Stimulated activated naive CD4-positive, alpha-beta T cell treated with Interleukin-2 at 50 U/mL for 16 hours (primary cell): ENCODE data around the gene ZBTB8OS.
"Not testable (repeated sequence)": the region's sequence is repeated elsewhere in the genome, so short reads cannot be mapped to it uniquely, and the experiment has no call there.

ENCODE experiments used
- DNase-seq: peaks from one replicate; lab custom pipeline; 2025; lab: John Stamatoyannopoulos, UW

Gene ZBTB8OS

DNA sequence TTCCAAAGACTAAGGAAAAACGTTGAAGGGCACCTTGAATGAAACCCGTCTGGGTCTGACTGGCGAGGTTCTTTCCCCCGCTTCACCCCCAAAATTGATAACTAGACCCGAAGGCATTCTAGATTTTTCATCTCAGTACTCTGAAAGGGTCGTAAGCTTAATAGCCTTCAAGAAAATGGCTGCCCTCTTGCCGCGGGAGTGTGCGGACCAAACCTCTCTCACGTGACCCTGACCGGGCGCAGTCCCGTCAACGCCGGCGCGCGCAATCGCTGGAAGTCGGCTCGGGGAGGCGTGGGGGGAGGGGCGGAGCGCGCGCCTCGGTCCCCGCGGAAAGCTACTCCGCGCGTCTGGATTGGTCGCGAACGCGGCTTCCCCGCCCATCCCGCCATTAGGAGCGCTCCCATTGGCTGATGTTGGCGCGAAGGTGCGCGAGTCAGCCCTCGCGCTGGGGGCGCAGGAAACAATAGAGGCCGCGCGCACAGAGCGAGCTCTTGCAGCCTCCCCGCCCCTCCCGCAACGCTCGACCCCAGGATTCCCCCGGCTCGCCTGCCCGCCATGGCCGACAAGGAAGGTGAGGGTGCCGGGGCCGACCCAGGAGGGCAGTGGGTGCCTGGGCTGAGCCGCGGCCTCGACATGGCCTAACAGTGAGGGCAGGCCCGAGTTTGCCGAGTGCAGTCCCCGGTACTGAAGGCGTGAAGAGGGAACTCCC is 556 bp upstream of the ZBTB8OS start, which contains the start of gene RBBP4:
TSS of gene RBBP4 (plus strand) at position 457 of the 709 bp plus-strand sequence. CDS start at position 556, 99 bp downstream.
- DNase-seq, result peak; percentile 97

DNA sequence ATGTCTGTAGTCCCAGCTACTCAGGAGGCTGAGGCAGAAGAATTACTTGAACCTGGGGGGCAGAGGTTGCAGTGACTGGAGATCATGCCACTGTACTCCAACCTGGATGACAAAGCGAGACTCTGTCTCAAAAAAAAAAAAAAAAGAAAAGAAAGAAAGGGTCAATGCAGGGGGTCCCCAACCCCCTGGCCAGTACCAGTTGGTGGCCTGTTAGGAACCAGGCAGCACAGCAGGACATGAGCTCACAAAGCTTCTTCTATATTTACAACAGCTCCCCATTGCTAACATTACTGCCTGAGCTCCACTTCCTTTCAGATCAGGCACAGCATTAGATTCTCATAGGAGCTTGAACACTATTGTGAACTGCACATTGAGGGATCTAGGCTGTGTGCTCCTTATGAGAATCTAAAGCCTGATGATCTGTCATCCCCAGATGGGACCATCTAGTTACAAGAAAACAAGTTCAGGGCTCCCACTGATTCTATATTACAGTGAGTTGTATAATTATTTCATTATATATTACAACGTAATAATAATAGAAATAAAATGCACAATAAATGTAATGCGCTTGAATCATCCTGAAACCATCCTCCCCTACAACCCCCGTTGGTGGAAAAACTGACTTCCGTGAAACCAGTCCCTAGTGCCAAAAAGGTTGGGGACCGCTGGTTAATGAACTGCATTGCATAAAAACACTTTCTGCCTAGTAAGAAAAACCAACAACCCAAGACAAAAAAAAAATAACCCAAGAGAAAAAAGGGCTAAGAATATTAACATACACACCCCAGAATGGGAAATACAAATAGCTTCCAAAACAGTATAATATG is 2.8 kb downstream of the ZBTB8OS start:
- peak; percentile 27 for DNase-seq

DNA sequence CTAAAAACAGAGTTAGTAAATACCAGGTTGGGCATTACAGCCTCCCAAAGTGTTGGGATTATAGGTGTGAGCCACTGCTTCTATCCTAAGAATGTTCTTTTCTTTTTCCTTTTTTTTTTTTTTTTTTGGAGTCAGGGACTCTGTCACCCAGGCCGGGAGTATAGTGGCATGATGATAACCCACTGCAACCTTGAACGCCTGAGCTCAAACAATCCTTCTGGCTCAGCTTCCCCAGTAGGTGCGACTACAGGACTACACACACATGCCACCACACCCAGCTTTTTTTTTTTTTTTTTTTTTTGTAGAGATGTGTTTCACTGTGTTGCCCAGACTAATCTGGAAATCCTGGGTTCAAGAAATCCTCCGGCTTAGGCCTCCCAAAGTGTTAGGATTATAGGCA is 5.9 kb downstream of the ZBTB8OS start:
- no peak for DNase-seq

DNA sequence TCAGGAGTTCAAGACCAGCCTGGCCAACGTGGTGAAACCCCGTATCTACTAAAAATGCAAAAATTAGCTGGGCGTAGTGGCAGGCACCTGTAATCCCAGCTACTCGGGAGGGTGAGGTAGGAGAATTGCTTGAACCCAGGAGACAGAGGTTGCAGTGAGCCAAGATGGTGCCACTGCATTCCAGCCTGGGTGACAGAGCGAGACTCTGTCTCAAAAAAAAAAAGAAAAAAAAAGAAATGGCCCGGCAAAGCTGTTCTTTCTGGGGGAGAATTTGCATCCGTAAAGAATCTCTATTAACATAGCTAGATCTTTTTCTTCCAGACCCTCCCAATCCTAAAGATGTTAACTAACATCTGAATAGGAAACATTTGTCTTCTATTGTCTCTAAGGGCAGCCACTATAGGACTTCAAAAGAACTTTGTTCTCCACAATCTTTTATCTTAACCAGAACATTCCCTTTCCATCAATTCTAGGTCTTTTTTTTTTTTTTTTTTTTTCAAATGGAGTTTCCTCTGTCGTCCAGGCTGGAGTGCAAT is 8.0 kb downstream of the ZBTB8OS start:
- DNase-seq, result not testable (repeated sequence)

DNA sequence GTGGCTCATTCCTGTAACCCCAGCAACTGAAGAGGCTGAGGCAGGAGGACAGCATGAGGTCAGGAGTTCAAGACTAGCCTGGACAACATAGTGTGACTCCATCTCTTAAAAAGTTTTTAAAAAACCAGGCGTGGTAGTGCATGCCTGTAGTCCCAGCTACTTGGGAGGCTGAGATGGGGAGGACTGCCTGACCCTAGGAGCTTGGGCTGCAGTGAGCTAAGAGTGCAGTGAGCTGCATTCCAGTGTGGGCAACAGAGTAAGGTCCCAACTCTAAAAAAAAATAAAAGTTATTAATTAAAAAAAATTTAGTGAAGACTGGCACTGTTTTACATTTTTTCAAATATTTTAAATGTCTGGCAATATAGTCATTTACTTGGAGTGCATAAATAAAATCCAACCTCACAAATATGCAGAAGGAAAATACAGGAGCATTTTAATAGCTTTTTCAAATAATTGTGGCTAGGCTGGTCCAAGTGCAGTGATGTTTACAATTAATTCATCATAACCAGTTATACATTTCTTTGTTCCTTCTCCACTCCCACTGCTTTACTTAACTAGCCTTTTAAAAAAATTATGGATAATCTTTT is 10.8 kb downstream of the ZBTB8OS start:
- DNase-seq, result no peak

DNA sequence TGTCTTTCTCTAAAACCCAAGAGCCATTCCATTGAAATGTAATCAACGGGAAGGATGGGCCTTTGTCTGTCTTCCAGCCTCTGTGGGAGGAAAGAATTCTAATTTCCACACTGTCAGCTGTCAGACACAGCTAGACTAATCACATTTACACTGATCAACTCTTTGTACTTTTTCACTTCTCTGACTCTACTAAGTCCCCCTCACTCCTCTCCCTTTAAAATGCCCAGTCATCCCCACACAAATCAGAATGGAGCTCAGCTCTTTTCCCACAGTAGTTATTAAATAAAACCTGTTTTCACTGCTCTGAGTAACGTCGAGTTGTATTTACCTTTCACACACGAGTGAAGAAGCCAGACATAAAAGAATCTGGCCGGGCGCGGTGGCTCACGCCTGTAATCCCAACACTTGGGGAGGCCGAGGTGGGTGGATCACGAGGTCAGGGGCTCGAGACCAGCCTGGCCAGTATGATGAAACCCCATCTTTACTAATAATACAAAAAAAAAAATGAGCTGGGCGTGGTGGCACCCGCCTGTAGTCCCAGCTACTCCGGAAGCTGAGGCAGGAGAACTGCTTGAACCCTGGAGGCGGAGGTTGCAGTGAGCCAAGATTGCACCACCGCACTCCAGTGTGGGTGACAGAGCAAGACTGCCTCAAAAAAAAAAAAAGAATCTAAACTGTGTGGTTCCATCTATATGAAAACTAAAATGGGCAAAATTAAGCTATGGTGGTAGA is 13.3 kb downstream of the ZBTB8OS start:
- DNase-seq, result no peak

DNA sequence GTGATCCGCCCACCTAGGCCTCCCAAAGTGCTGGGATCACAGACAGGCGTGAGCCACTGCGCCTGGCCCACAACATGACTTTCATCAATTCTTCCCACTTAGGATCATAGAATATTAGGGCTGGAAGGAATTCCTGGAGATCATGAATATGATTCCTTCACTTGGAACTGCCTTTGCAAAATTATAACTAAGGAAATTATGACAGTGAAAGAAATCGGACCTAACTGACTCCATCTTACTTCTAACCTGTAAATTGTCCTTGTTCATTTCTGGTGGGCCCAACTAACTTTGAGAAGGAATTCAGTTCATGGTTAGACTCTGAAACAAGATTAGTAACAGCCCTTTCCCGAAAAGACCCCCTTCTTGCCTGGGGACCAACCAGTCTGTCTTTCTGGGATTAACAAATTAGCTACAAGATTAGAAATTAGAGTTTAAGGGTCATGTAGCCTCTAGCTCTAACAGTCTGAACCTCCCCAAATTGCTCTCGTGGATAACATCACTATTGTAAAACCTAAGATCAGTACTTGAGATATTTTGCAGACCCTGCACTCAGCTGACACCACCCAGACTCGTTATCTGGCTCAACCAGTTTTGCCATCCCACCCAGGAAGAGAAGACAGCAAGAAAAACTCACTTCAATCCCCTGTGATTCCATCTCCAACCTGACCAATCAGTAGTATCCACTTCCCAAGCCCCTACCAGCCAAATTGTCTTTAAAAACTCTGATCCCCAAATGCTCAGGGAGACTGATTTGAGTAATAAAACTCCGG is 14.7 kb downstream of the ZBTB8OS start:
- no peak for DNase-seq

DNA sequence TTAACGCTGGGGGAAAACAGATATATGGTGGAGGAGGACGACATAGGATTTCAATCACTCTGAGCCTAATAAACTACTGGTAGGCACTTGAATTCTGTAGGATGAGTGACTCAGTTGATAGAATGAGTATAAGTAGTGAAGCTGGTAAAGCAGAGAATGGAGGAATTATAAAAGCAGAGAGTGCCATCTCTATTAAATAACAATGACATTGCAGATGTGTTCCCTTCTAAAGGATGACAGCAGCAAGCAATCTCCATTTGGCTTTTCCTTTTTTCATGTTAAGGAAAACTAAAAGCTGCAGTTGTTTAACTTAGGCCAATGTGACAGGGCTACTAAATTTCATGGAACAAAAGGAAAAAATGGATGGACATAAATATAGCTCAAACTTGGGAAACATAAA is 17.5 kb downstream of the ZBTB8OS start:
- DNase-seq, result no peak

DNA sequence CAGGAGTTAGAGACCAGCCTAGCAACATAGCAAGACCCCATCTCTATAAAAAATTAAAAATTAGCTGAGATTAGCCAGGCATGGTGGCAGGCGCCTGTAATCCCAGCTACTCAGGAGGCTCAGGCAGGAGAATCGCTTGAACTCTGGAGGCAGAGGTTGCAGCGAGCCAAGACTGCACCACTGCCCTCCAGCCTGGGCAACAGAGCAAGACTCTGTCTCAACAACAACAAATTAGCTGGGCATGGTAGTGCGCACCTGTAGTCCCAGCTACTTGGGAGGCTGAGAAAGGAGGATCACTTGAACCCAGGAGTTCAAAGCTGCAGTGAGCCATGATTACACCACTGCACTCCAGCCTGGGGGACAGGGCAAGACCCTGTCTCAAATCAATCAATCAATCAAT is 20.2 kb downstream of the ZBTB8OS start:
- DNase-seq, result not testable (repeated sequence)

DNA sequence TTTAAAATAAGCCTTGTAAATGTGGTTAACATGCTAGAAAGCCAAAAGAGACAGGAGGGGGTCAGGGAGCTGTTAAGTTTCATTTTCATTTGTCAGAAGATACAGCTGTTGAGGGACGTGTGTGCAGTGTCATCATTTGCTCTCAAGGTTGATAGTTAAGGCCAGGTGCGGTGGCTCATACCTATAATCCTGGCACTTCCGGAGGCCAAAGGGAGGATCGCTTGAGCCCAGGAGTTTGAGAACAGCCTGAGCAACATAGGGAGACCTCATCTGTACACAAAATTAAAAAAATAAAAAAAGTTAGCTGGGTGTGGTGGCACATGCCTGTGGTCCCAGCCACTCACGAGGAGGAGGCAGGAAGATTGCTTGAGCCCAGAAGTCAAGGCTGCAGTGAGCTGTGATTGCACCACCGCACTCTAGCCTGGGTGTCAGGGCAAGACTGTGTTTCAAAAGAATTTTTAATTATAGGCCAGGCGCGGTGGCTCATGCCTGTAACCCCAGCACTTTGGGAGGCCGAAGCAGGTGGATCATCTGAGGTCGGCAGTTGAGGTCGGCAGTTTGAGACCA is 22.7 kb downstream of the ZBTB8OS start:
- no peak for DNase-seq

DNA sequence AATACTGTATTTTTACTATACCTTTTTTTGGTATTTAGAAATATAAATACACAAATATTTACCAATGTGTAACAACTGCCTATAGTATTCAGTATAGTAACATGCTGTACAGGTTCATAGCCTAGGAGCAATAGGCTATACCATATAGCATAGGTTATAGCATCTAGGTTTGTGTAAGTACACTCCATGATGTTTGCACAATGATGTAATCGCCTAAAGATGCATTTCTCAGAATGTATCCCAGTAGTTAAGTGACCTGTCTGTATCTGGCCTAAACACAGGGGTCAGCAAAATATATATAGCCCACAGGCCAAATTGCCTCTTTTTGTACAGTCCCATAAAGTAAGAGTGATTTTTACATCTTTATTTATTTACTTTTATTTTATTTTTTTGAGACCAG is 24.2 kb downstream of the ZBTB8OS start:
- no peak for DNase-seq

DNA sequence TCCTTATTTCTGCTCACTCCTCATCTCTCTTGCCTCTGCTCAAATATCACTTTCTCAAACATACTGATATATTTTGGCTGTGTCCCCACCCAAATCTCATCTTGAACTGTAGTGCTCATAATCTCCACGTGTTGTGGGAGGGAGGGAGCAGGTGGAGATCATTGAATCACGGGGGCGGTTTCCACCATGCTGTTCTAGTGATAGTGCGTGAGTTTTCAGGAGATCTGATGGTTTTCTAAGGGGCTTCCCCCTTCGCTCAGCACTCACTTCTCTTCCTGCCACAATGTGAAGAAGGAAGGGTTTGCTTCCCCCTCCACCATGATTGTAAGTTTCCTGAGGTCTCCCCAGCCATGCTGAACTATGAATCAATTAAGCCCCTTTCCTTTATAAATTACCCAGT is 26.6 kb downstream of the ZBTB8OS start:
- peak; percentile 5 for DNase-seq

DNA sequence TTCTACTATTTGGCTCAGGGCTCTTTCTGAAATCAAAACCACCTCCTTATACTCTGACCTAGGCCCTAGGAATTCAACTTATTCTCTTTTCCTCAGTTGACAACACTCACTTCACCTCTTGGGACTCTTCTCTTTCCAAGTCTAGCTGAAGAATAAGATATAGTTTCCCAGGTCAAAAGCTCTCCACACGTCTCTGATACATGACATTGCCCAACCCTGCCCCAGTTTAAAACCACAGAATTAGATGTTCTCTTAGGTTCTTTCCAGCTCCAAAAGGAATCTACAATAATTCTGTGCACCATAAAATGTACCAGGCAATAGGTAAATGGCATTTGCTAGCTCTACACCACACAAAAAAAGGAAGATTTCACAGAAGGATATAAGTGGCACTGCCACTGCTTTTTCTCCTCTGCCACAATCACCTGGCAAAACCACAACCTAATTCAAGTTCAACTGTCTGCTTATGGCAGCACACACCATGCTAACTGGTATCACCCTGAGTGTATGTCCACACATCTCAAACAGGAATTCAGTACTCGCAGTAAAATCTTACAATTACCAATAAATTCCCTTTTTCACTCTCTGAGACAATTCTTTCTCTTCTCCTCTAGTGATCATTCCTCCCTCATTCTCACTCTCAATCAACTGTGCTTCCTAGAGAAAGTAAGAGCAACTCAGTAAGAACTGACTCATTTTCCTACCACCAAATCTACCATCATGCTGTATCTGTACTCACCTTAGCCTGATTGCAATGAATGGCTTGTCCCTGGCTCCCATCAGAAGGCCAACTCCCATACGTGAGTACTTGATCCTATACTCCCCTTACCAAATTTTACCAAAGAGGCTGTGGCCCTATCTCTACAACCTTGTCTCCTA is 27.3 kb downstream of the ZBTB8OS start:
- no peak for DNase-seq

DNA sequence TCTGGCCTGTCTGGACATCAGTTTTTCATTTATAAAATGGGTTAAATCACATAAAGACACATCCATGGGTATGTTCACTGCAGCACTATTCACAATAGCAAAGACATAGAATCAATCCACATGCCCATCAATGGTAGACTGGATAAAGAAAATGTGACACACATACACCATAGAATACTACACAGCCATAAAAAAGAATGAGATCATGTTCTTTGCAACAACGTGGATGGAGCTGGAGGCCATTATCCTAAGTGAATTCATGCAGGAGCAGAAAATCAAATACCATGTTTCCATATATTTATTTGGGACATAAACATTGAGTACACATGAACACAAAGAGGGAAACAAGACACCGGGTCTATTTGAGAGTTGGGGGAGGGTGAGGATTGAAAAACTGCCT is 28.1 kb downstream of the ZBTB8OS start:
- DNase-seq, result no peak

DNA sequence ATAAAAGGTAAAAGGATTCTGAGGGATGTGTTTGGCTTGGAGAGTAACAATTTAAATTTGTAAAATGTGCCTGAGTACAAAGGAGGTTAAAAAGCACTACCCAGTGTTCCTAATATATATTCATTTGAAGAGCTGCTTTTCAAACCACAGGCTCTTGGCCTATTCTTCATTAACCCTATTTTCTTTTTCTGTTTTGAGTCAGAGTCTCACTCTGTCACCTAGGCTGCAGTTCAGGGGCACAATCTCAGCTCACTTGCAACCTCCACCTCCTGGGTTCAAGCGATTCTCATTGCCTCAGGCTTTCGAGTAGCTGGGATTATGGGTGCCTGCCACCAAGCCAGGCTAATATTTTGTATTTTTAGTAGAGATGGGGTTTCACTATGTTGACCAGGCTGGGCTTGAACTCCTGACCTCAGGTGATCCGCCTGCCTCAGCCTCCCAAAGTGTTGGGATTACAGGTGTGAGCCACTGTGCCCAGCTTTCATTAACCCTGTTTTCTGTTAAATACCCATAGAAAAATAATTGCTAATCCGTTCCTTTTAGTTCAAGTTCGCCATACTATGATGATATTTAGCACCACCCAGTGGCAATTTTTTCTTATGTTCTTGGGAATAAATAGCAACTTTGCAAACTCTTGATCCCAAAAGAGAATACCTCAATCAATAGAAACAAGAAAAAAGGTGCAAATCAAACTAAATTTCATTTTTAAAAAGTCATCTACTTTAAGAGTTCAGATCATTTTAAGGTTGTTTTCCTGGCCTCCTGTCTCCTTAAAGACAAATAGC is 30.5 kb downstream of the ZBTB8OS start:
- no peak for DNase-seq

DNA sequence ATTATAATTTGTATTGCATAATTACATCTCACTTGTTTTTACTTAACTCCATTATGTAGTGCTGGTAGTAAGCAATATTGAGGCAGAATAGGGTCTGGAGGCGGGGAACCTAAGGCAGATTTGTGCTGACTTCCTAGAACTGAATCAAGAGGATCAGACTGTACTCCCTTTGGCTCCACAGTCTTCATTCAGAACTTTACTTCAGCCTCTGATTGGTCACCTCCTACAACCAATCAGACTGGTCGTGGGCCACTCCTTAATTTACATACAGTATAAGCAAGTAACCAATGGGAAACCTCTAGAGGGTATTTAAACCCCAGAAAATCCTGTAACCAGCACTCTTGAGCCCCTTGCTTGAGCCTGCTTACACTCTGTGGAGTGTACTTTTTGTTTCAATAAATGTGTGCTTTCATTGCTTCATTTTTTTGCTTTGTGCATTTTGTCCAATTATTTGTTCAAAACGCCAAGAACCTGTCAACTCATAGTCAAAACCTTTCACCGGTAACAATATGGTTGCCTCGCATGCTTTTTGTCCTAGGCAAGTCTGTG is 31.6 kb downstream of the ZBTB8OS start:
- DNase-seq, result no peak

DNA sequence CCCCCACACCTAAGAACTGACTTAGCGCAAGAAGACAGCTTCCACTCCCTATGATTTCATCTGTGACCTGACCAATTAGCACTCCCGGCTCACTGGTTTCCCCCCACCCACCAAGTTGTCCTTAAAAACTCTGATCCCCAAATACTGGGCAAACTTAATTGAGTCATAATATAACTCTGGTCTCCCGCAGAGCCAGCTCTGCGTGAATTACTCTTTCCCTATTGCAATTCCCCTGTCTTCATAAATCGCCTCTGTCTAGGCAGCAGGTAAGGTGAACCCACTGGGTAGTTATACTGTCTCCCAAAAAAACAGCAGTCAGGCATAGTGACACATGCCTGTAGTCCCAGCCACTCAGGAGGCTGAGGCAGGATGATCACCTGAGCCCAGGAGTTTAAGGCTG is 36.9 kb downstream of the ZBTB8OS start:
- no peak for DNase-seq

DNA sequence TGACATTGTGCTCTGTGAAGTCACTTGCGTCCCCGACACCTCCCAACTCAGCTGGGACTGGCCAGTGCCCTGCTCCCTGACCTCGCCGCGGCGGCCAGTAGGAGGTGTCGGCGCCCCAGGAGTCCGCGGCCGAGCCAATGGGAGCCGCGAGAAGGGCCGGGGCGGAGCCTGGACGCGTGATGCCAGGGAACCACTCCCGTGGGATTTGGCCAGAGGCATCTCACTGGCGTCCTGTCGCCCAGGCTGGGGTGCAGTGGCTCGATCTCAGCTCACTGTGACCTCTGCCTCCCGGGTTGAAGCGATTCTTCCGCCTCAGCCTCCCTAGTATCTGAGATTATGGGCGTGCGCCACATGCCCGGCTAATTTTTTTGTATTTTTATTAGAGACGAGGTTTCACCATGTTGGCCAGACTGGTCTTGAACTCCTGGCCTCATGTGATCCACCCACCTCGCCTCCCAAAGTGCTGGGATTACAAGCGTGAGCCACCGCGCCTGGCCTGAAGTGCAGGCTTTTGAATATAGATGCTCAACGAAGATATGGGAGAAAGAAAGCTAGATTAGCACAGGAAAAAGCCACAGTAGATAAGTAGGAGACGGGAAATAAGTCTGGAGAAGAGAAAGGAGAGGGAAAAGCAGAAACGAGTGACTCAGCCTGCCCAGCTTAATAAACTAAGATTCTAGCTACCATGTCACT is 38.0 kb downstream of the ZBTB8OS start:
- DNase-seq, result peak; percentile 23
